Measurements from ENCODE around the gene SRPRA. TPM values are rescaled to one million over a fixed set of nuclear protein-coding genes. Genes with fewer than 3 reads are reported as not detected.

Gene SRPRA
- total RNA-seq, 1 donor from 2014 or later = 64.5 TPM

DNA sequence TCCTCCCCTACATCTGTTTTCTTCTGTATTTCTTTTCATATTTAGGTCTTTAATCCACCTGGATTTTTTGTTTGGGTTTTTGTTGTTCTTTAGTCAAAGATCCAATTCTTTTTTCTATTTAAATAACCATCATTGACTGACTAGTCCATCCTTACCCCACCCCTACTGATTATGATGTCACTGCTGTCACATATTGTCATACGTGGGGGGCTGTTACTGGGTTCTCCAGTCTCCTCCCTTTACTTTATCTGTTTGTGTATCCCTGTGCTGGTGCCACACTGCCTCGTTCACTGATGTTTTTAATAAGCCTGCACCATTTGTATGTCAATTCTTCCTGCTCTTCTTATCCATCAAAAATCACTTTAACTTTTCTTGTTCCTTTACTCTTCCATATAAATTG lies 28.3 kb upstream of the SRPRA start:
- no peak for ATAC-seq
- intact Hi-C loops (cut with DNase I) = no loop called here
- DNase-seq (ENCODE audit: missing footprints) = no peak

GRCh38 chr11:126293726-126294125 lies 25.0 kb upstream of the SRPRA start:
- intact Hi-C loops (cut with DNase I) = no loop called here
- DNase-seq (ENCODE audit: missing footprints) (no peak), ATAC-seq (no peak)

DNA sequence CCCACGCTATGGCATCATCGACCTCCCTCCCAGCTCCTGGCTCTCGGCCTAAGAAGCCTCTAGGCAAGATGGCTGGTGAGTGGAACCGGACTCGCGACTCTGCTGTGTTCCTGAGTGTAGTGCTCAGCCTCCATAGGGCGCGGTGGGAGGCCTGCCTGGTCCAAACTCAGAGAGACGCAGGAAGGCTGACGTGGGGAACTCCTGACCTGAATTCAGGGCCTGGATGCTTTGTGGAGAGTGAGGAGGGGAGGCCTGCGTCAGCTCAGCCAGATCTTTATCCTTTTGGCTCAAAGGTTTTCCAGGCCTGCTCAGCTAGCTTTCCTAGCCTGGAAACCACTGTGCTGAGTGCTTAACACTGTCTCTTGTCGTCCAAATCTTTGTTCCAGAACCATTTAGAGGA lies 22.2 kb upstream of the SRPRA start:
- intact Hi-C loops (cut with DNase I) = no loop called here
- DNase-seq (ENCODE audit: missing footprints) = no peak
- no peak for ATAC-seq

DNA sequence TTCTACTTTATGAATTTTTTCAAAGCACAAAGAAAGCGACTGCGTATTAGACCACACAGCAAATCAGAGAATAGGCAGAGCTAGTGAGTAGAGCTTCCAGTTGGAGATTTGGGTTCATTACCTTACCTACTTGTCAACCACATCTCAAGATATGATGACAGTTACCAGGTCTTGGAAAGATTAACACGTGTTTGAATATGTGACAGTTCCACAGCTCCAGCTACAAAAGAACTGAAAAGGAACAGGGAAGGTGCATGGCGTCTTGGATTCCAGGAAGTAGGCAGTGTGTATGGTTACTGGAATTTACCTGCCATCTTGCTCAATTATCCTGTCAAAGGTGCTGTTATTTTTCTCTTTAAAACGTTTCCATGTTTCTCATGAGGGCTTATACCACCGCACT lies 19.5 kb upstream of the SRPRA start:
- intact Hi-C loops (cut with DNase I) = no loop called here
- DNase-seq (ENCODE audit: missing footprints) (no peak), ATAC-seq (no peak)

GRCh38 chr11:126284829-126285228 lies 16.1 kb upstream of the SRPRA start:
- ATAC-seq (no peak), DNase-seq (ENCODE audit: missing footprints) (no peak)
- intact Hi-C loops (cut with DNase I) = no loop called here

- intact Hi-C loops (cut with DNase I) = no loop called here
- ATAC-seq = peak; percentile 94
- DNase-seq (ENCODE audit: missing footprints) = peak; percentile 91
Measured at GRCh38 chr11:126282736-126283591, 14.3 kb upstream of the SRPRA start, which contains the start of gene TIRAP. TSS of gene TIRAP (plus strand) at chr11:126283093. CDS start at chr11:126290895, 7,802 bp downstream.

DNA sequence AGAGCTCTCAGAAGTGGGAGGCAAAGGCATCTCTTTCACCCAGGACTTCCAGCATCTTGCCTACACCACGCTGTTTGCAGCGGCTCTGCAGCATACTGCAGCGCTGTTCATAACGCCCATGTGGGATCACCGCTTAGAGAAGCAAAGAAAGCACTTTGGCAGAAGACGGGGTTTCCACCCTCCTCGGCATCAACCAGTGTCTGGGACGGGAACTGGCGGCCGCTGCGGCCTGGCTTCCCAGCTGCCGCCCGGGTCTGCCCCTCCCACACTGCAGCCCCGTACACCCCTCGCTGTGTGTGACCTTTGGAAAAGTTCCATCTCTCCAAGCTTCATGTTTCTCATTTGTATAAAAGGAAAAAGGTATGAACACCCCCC lies 13.7 kb upstream of the SRPRA start:
- peak; percentile 84 for ATAC-seq
- peak; percentile 80 for DNase-seq (ENCODE audit: missing footprints)
- intact Hi-C loops (cut with DNase I) = no loop called here

- intact Hi-C loops (cut with DNase I) = no loop called here
- DNase-seq (ENCODE audit: missing footprints) (no peak), ATAC-seq (no peak)
Measured at GRCh38 chr11:126281666-126282175, 13.0 kb upstream of the SRPRA start.

DNA sequence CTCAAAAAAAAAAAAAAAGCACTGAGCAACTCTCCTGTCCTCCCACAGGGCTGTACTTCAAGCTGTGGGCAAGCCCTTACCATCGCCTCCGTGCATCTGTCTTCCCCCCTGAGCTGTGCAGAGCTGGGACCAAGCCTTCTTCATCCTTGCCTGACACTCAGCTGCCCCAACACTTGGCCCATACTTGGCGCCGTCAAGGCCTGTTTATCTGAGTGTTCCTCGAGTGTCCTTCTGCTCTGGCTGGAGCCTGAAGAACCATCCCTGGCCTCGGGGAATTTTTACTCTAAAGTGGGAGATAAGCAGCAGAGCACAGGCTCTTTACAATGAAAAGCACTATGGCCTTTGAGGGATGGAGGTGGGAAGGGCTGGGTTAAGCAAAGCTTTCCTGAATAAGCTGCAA lies 12.6 kb upstream of the SRPRA start:
- intact Hi-C loops (cut with DNase I) = no loop called here
- no peak for DNase-seq (ENCODE audit: missing footprints)
- no peak for ATAC-seq

- intact Hi-C loops (cut with DNase I) = no loop called here
- no peak for ATAC-seq
Measured at GRCh38 chr11:126280595-126280994, 11.9 kb upstream of the SRPRA start.

GRCh38 chr11:126279191-126279590 lies 10.5 kb upstream of the SRPRA start:
- no peak for ATAC-seq
- DNase-seq (ENCODE audit: missing footprints) = no peak
- intact Hi-C loops (cut with DNase I) = no loop called here

More at GRCh38 chr11:126280595-126280994, 11.9 kb upstream of the SRPRA start:
- DNase-seq (ENCODE audit: missing footprints) = no peak

DNA sequence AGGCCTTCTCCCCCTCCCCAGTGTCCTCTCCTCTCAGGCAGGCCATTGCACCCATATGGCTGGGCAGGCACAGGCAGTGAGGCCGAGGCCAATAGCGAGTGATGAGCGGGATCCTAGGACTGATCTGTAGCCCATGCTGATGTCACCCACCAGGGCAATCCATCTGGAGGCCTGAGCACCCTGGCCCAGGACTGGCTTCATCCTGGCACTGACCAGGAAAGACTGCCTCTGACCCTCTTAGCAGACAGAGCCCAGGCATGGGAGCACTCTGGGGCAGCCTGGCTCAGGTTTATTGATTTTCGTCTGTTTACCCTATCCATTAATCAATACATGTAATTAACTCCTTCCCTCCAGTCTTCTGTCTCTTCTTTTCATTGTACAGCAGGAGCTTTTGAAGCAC lies 9.1 kb upstream of the SRPRA start:
- no peak for DNase-seq (ENCODE audit: missing footprints)
- intact Hi-C loops (cut with DNase I) = no loop called here
- ATAC-seq = no peak

DNA sequence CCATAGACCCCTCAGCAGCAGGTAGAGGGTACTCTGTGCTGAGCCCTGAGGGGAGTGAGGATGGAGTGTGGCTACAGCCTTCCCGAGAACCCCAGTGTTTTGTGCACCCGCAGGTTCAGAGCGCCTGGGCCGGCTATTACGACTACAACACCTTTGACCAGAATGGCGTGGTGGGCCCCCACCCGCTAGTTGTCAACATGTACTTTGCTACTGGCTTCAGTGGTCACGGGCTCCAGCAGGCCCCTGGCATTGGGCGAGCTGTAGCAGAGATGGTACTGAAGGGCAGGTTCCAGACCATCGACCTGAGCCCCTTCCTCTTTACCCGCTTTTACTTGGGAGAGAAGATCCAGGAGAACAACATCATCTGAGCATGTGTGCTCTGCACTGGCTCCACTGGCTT lies 8.6 kb upstream of the SRPRA start:
- ATAC-seq = no peak
- DNase-seq (ENCODE audit: missing footprints) = no peak
- intact Hi-C loops (cut with DNase I) = no loop called here

- no peak for DNase-seq (ENCODE audit: missing footprints)
- ATAC-seq = no peak
- intact Hi-C loops (cut with DNase I) = loop anchor here (2.0 to 10.0 kb wide), 3 partner anchors 34 to 364 kb away; partner anchors contain the start of genes DCPS, DDX25, FAM118B and PUS3
Measured at GRCh38 chr11:126268361-126268707, 361 bp downstream of the SRPRA start.

GRCh38 chr11:126267650-126268049 lies 1.0 kb downstream of the SRPRA start:
- ATAC-seq (no peak), DNase-seq (ENCODE audit: missing footprints) (no peak)
- intact Hi-C loops (cut with DNase I) = loop anchor here (2.0 to 10.0 kb wide), 3 partner anchors 35 to 363 kb away; partner anchors contain the start of genes DCPS, DDX25, FAM118B and PUS3

DNA sequence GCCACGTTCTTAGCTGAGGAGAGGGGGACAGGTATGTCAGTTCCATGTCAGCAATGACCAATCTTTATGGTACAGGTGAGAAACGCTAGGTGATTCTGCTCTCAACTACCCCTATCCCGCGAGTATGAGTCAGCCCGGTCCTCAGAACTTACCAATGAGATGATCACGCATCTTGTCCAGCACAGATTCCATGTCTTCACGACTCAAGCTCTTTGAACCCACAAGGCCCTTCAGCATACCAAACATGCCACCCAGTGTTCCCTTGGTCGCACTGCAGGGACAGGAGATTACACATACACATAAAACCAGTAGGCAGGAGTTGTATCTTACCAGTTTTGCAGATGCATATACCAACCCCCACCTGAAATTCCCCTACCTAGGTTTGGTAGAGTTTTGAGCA lies 2.9 kb downstream of the SRPRA start:
- DNase-seq (ENCODE audit: missing footprints) (no peak), ATAC-seq (no peak)
- intact Hi-C loops (cut with DNase I) = loop anchor here (5.0 to 10.0 kb wide), 2 partner anchors 36 to 361 kb away; partner anchors contain the start of genes DCPS, DDX25 and PUS3

- intact Hi-C loops (cut with DNase I) = loop anchor here (10.0 kb wide), 1 partner anchor 359 kb away; the partner anchor contains the start of genes DDX25 and PUS3
- ATAC-seq = no peak
- DNase-seq (ENCODE audit: missing footprints) = no peak
Measured at GRCh38 chr11:126263489-126263888, 5.2 kb downstream of the SRPRA start.

DNA sequence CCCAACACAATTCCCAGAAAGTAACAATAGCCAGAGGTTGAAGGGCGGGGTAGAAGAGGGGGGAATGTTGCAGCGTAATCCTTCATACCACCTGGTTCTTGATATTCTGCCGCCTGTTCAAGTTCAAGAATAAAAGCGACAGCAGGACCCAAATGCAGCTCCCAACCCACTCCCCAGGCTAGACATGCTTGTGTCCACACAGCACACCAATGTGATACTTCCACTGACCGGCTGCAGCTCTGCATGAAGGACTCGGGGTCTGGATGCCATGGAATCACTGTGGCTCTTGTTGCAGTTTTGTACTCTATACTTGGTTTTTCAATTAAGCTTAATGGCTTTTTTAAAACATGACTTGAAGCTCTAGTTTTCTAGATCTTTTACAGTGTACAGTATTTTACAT lies 6.5 kb downstream of the SRPRA start:
- ATAC-seq (no peak), DNase-seq (ENCODE audit: missing footprints) (no peak)
- intact Hi-C loops (cut with DNase I) = loop anchor here (10.0 kb wide), 1 partner anchor 357 kb away; the partner anchor contains the start of genes DDX25 and PUS3

- ATAC-seq (no peak), DNase-seq (ENCODE audit: missing footprints) (no peak)
- intact Hi-C loops (cut with DNase I) = no loop called here
Measured at GRCh38 chr11:126257764-126258163, 10.9 kb downstream of the SRPRA start.

DNA sequence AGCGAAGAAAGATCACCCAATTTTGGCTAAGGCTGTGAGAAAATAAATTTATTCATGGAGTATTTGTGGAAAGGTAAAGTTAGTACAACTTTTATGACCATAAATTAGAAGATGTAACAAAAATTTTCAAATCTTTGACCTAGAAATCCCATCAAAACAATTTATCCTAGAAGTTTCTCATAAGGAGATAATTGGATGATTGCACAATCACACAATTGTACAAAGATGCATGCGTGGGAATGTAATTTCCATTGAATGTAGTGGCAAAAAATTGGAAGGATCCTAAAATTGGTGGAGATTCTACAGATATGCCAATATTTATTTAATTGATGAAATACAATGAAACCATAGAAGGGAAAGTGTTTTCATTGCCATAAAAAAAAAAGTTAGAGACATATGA lies 11.6 kb downstream of the SRPRA start:
- no peak for ATAC-seq
- no peak for DNase-seq (ENCODE audit: missing footprints)
- intact Hi-C loops (cut with DNase I) = no loop called here

Measured in Right ventricle myocardium inferior (tissue), 1 donor.